NT2/D1 (cell line): ENCODE measurements around the gene PERCC1.

Experiments
- SUZ12 ChIP-seq: IDR thresholded peaks from 2 replicates; pipeline ENCODE4 v1.6.1; 2011; ENCODE audit not compliant: insufficient read length, insufficient read depth; ENCODE audit errors: extremely low read depth
- YY1 ChIP-seq: IDR thresholded peaks from 2 replicates; pipeline ENCODE4 v1.6.1; 2011; ENCODE audit not compliant: insufficient read length, insufficient read depth

DNA sequence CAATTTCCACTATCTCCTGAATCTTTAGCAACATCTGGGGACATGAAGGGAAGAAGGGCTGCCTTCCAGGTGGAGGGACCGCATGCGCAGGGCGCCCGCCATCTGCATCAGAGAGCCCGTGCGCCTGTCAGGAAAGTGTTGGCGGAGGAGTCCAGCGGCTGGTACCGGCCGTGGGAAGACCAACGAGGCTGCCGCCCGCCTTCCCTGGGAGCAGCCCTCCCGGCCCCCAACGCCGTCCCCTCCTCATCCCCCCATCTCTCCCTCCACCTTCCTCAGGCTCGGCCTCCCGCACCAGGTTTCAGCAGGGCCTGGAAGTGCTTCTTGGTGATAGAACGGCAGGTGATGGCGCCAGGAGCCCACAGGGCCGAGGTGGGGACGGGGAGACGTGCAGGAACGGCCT is 35.2 kb downstream of the PERCC1 start:
- TF ChIP-seq SUZ12 (no peak), YY1 (no peak)
